ENCODE data around the gene PHACTR1. TPM values are rescaled to one million over a fixed set of nuclear protein-coding genes. Genes with fewer than 3 reads are reported as not detected.

The PHACTR1 gene
- total RNA-seq = 1 to 10 TPM in 1 of 2 experiments, under 1 TPM in 1; 0.79 to 1.5 TPM

GRCh38 chr6:12716298-12716916, at the start of gene PHACTR1:
Gene PHACTR1 (plus strand): TSS chr6:12716767.
- Mint-ChIP-seq H3K9me3 (no peaks in the 10 kb centered on the region), H3K27me3 (peaks cover 2% of the 10 kb centered on the region), H3K4me1 (no peaks in the 10 kb centered on the region), H3K4me3 (no peak within 1 kb of the TSS), H3K27ac (no peak within 1 kb of the TSS), H3K36me3 (no peaks in the 10 kb centered on the region)
- POLR2A ChIA-PET = no interaction called here
- ATAC-seq (ENCODE audit: low read depth) = no peak
- DNase-seq = no peak

GRCh38 chr6:12666886-12667285, 49.7 kb upstream of the PHACTR1 start:
- H3K4me3 Mint-ChIP-seq = no peak overlapping the region
- POLR2A ChIA-PET = no interaction called here
- DNase-seq = no peak
- H3K9me3 Mint-ChIP-seq = no peaks in the 10 kb centered on the region
- H3K27me3 Mint-ChIP-seq = peaks cover 2% of the 10 kb centered on the region
- no peaks in the 10 kb centered on the region for H3K36me3 Mint-ChIP-seq
- ATAC-seq (ENCODE audit: low read depth) = no peak
- no peak overlapping the region for H3K27ac Mint-ChIP-seq
- H3K4me1 Mint-ChIP-seq = peaks cover 7% of the 10 kb centered on the region

- Mint-ChIP-seq H3K4me1 (no peaks in the 10 kb centered on the region), H3K9me3 (no peaks in the 10 kb centered on the region), H3K4me3 (no peak overlapping the region), H3K27me3 (peaks cover 13% of the 10 kb centered on the region), H3K27ac (no peak overlapping the region), H3K36me3 (no peaks in the 10 kb centered on the region)
- DNase-seq = no peak
- POLR2A ChIA-PET = no interaction called here
- no peak for ATAC-seq (ENCODE audit: low read depth)
Measured at GRCh38 chr6:12675931-12676330, 40.6 kb upstream of the PHACTR1 start.

- Mint-ChIP-seq H3K27ac (no peak overlapping the region), H3K27me3 (peaks cover 12% of the 10 kb centered on the region), H3K36me3 (no peaks in the 10 kb centered on the region), H3K9me3 (no peaks in the 10 kb centered on the region), H3K4me3 (no peak overlapping the region), H3K4me1 (no peaks in the 10 kb centered on the region)
- ATAC-seq (ENCODE audit: low read depth) = no peak
- POLR2A ChIA-PET = no interaction called here
- DNase-seq = no peak
Measured at GRCh38 chr6:12679341-12679740, 37.2 kb upstream of the PHACTR1 start.

- Mint-ChIP-seq H3K36me3 (no peaks in the 10 kb centered on the region), H3K27me3 (peaks cover 12% of the 10 kb centered on the region), H3K4me3 (no peak overlapping the region), H3K9me3 (no peaks in the 10 kb centered on the region), H3K4me1 (no peaks in the 10 kb centered on the region), H3K27ac (no peak overlapping the region)
- POLR2A ChIA-PET = no interaction called here
- ATAC-seq (ENCODE audit: low read depth) = no peak
- DNase-seq = no peak
Measured at GRCh38 chr6:12693122-12693521, 23.4 kb upstream of the PHACTR1 start.

GRCh38 chr6:12698298-12698697, 18.3 kb upstream of the PHACTR1 start:
- DNase-seq = no peak
- Mint-ChIP-seq H3K9me3 (no peaks in the 10 kb centered on the region), H3K36me3 (no peaks in the 10 kb centered on the region), H3K27ac (no peak overlapping the region), H3K4me3 (no peak overlapping the region), H3K27me3 (peaks cover 10% of the 10 kb centered on the region), H3K4me1 (no peaks in the 10 kb centered on the region)
- no peak for ATAC-seq (ENCODE audit: low read depth)
- POLR2A ChIA-PET = no interaction called here

- Mint-ChIP-seq H3K27me3 (peaks cover 8% of the 10 kb centered on the region), H3K9me3 (no peaks in the 10 kb centered on the region), H3K36me3 (no peaks in the 10 kb centered on the region), H3K4me3 (no peak overlapping the region), H3K4me1 (no peaks in the 10 kb centered on the region), H3K27ac (no peak overlapping the region)
- POLR2A ChIA-PET = no interaction called here
- ATAC-seq (ENCODE audit: low read depth) = no peak
- DNase-seq = no peak
Measured at GRCh38 chr6:12704946-12705345, 11.6 kb upstream of the PHACTR1 start.

- ATAC-seq (ENCODE audit: low read depth) (no peak), DNase-seq (no peak)
- Mint-ChIP-seq H3K9me3 (no peaks in the 10 kb centered on the region), H3K4me1 (no peaks in the 10 kb centered on the region), H3K27ac (no peak overlapping the region), H3K36me3 (no peaks in the 10 kb centered on the region), H3K4me3 (no peak overlapping the region), H3K27me3 (peaks cover 6% of the 10 kb centered on the region)
- POLR2A ChIA-PET = no interaction called here
Measured at GRCh38 chr6:12709116-12709515, 7.5 kb upstream of the PHACTR1 start.

- Mint-ChIP-seq H3K27me3 (peaks cover 5% of the 10 kb centered on the region), H3K36me3 (no peaks in the 10 kb centered on the region), H3K9me3 (no peaks in the 10 kb centered on the region), H3K4me1 (no peaks in the 10 kb centered on the region), H3K27ac (no peak overlapping the region), H3K4me3 (no peak overlapping the region)
- POLR2A ChIA-PET = no interaction called here
- no peak for ATAC-seq (ENCODE audit: low read depth)
- no peak for DNase-seq
Measured at GRCh38 chr6:12709556-12710232, 6.9 kb upstream of the PHACTR1 start.

GRCh38 chr6:12710921-12711320, 5.6 kb upstream of the PHACTR1 start:
- POLR2A ChIA-PET = no interaction called here
- Mint-ChIP-seq H3K4me3 (no peak overlapping the region), H3K4me1 (no peaks in the 10 kb centered on the region), H3K36me3 (no peaks in the 10 kb centered on the region), H3K27me3 (peaks cover 4% of the 10 kb centered on the region), H3K9me3 (no peaks in the 10 kb centered on the region), H3K27ac (no peak overlapping the region)
- DNase-seq (no peak), ATAC-seq (ENCODE audit: low read depth) (no peak)

GRCh38 chr6:12714022-12714421, 2.5 kb upstream of the PHACTR1 start:
- H3K27me3 Mint-ChIP-seq = peaks cover 4% of the 10 kb centered on the region
- H3K9me3 Mint-ChIP-seq = no peaks in the 10 kb centered on the region
- no peak overlapping the region for H3K27ac Mint-ChIP-seq
- no peaks in the 10 kb centered on the region for H3K36me3 Mint-ChIP-seq
- no peaks in the 10 kb centered on the region for H3K4me1 Mint-ChIP-seq
- POLR2A ChIA-PET = no interaction called here
- H3K4me3 Mint-ChIP-seq = no peak overlapping the region
- ATAC-seq (ENCODE audit: low read depth) (no peak), DNase-seq (no peak)

- no peak for DNase-seq
- Mint-ChIP-seq H3K4me1 (no peaks in the 10 kb centered on the region), H3K4me3 (no peak overlapping the region), H3K27me3 (peaks cover 2% of the 10 kb centered on the region), H3K9me3 (no peaks in the 10 kb centered on the region), H3K36me3 (no peaks in the 10 kb centered on the region), H3K27ac (no peak overlapping the region)
- POLR2A ChIA-PET = no interaction called here
- no peak for ATAC-seq (ENCODE audit: low read depth)
Measured at GRCh38 chr6:12715437-12715836, 1.1 kb upstream of the PHACTR1 start.

- Mint-ChIP-seq H3K9me3 (no peaks in the 10 kb centered on the region), H3K27ac (no peak overlapping the region), H3K27me3 (peaks cover 3% of the 10 kb centered on the region), H3K36me3 (no peaks in the 10 kb centered on the region), H3K4me1 (no peaks in the 10 kb centered on the region), H3K4me3 (no peak overlapping the region)
- POLR2A ChIA-PET = no interaction called here
- ATAC-seq (ENCODE audit: low read depth) (no peak), DNase-seq (no peak)
Measured at GRCh38 chr6:12717356-12717755, 789 bp downstream of the PHACTR1 start.

GRCh38 chr6:12718015-12718414, 1.4 kb downstream of the PHACTR1 start:
- Mint-ChIP-seq H3K4me3 (no peak overlapping the region), H3K4me1 (no peaks in the 10 kb centered on the region), H3K27me3 (peaks cover 3% of the 10 kb centered on the region), H3K36me3 (no peaks in the 10 kb centered on the region), H3K9me3 (no peaks in the 10 kb centered on the region), H3K27ac (no peak overlapping the region)
- no peak for ATAC-seq (ENCODE audit: low read depth)
- no peak for DNase-seq
- POLR2A ChIA-PET = no interaction called here
